SK-N-SH (cell line): ENCODE measurements around the gene RPS6KA2. TPM values are rescaled to one million over a fixed set of nuclear protein-coding genes. Genes with fewer than 3 reads are reported as not detected.

Source experiments
- CTCF ChIA-PET: fragments of 300-600, 350-600 bp; formaldehyde crosslinking; extraction: SDS; loops from one replicate; lab custom pipeline; 2021; lab: Yijun Ruan, JAX
- POLR2A ChIA-PET: fragments of 350-600 bp; sonication (Branson Sonifier 250); formaldehyde crosslinking; extraction: SDS; loops from one replicate; lab custom pipeline; 2020; ENCODE audit warnings: antibody characterized with exemption, inconsistent platforms; lab: Yijun Ruan, JAX
- DNase-seq: peaks from one replicate; pipeline ENCODE4 v3.0.0; 2012
- H2AFZ ChIP-seq: fragments of 200-600 bp; sonication (generic); 2 replicates; pipeline ENCODE4 v1.8.1; 2016; ENCODE audit warnings: antibody characterized with exemption, mild to moderate bottlenecking, low read depth
- H3F3A ChIP-seq: fragments of 200-600 bp; sonication (generic); replicated peaks from 2 replicates; pipeline ENCODE3; 2016; ENCODE audit warnings: antibody characterized with exemption, mild to moderate bottlenecking; ENCODE audit not compliant: insufficient read depth
- H3K27ac ChIP-seq, 2 experiments: fragments of 200-500 bp in 1 of 2; fragments of 200-600 bp in 1 of 2; sonication (Bioruptor generic) in 1 of 2; sonication (generic), shearing (Covaris generic) in 1 of 2; 2 replicates each; pipeline versions ENCODE4 v1.5.1 to v1.6.1; 2014 to 2016; ENCODE audit warnings: low read depth in 2 of 2, inconsistent platforms in 1 of 2, low read length in 1 of 2, mild to moderate bottlenecking in 1 of 2, mixed read lengths in 1 of 2
- H3K27me3 ChIP-seq: fragments of 200-600 bp; sonication (generic), shearing (Covaris generic); 2 replicates; pipeline ENCODE4 v1.6.1; 2016; ENCODE audit warnings: mixed run types; ENCODE audit not compliant: insufficient read depth
- H3K36me3 ChIP-seq, 2 experiments: fragments of 200-500 bp in 1 of 2; fragments of 200-600 bp in 1 of 2; sonication (Bioruptor generic) in 1 of 2; sonication (generic) in 1 of 2; replicated peaks in 1 of 2; 2 replicates each; pipeline versions ENCODE3 to v1.5.1; 2014 to 2016; ENCODE audit warnings: low read length in 1 of 2, mild to moderate bottlenecking in 1 of 2; ENCODE audit not compliant: insufficient read depth in 2 of 2, control insufficient read depth in 1 of 2
- H3K4me1 ChIP-seq, 2 experiments: fragments of 200-500 bp in 1 of 2; fragments of 200-600 bp in 1 of 2; sonication (Bioruptor generic) in 1 of 2; sonication (generic), shearing (Covaris generic) in 1 of 2; 2 replicates each; pipeline versions ENCODE4 v1.5.1 to v1.6.1; 2014 to 2016; ENCODE audit warnings: low read depth in 1 of 2, low read length in 1 of 2, mixed run types in 1 of 2; ENCODE audit not compliant: insufficient read depth in 2 of 2, control insufficient read depth in 1 of 2
- H3K4me2 ChIP-seq: fragments of 200-600 bp; sonication (generic), shearing (Covaris generic); 2 replicates; pipeline ENCODE4 v1.6.1; 2017; ENCODE audit warnings: mixed run types
- H3K4me3 ChIP-seq, 2 experiments: fragments of 200-500 bp in 1 of 2; fragments of 200-600 bp in 1 of 2; sonication (Bioruptor generic) in 1 of 2; sonication (generic), shearing (Covaris generic) in 1 of 2; 2 replicates each; pipeline versions ENCODE4 v1.5.1 to v1.8.1; 2014 to 2016; ENCODE audit warnings: low read depth in 2 of 2, inconsistent platforms in 1 of 2, low read length in 1 of 2, mild to moderate bottlenecking in 1 of 2, mixed read lengths in 1 of 2, moderate library complexity in 1 of 2
- H3K79me2 ChIP-seq: fragments of 200-600 bp; sonication (generic); 2 replicates; pipeline ENCODE4 v1.8.1; 2017; ENCODE audit warnings: mild to moderate bottlenecking; ENCODE audit not compliant: insufficient read depth
- H3K9ac ChIP-seq: fragments of 200-600 bp; sonication (generic); 2 replicates; pipeline ENCODE4 v1.6.1; 2017; ENCODE audit warnings: mixed run types
- H3K9me2 ChIP-seq: fragments of 200-600 bp; sonication (generic); 2 replicates; pipeline ENCODE4 v1.6.1; 2017; ENCODE audit warnings: mixed run types
- H3K9me3 ChIP-seq: fragments of 200-600 bp; sonication (generic); 2 replicates; pipeline ENCODE4 v1.6.1; 2017; ENCODE audit warnings: mixed run types, mild to moderate bottlenecking, moderate library complexity
- H4K20me1 ChIP-seq: fragments of 200-600 bp; sonication (generic); 2 replicates; pipeline ENCODE4 v1.6.1; 2017; ENCODE audit warnings: mild to moderate bottlenecking, mixed run types; ENCODE audit not compliant: insufficient read depth
- CHD2 ChIP-seq: fragments of 150-350 bp; IDR thresholded peaks from 2 replicates; pipeline ENCODE4 v1.6.1; 2018; ENCODE audit warnings: low read length; ENCODE audit not compliant: partially characterized antibody
- ELF1 ChIP-seq: IDR thresholded peaks from 2 replicates; pipeline ENCODE4 v1.4.0; 2012
- EZH2phosphoT487 ChIP-seq: fragments of 200-600 bp; sonication (generic); IDR thresholded peaks from 2 replicates; pipeline ENCODE4 v1.6.1; 2017; ENCODE audit warnings: low read depth, mixed run types, mild to moderate bottlenecking, antibody characterized with exemption, moderate library complexity, borderline replicate concordance
- FOXM1 ChIP-seq: IDR thresholded peaks from 2 replicates; pipeline ENCODE4 v1.4.0; 2012; ENCODE audit warnings: low read depth, mild to moderate bottlenecking
- IRF3 ChIP-seq: fragments of 150-350 bp; IDR thresholded peaks from 2 replicates; pipeline ENCODE4 v1.6.1; 2016; ENCODE audit warnings: mild to moderate bottlenecking, low read depth, low read length
- MXI1 ChIP-seq: IDR thresholded peaks from 2 replicates; pipeline ENCODE4 v1.6.1; 2012; ENCODE audit warnings: mild to moderate bottlenecking, low read depth, low read length, improper control_type of control experiment
- NFIC ChIP-seq: IDR thresholded peaks from 2 replicates; pipeline ENCODE4 v1.4.0; 2012; ENCODE audit warnings: borderline replicate concordance
- POLR2AphosphoS5 ChIP-seq: IDR thresholded peaks from 2 replicates; pipeline ENCODE4 v1.6.1; 2012; ENCODE audit warnings: low read depth, low read length
- RAD21 ChIP-seq: IDR thresholded peaks from 2 replicates; pipeline ENCODE4 v1.6.1; 2012; ENCODE audit warnings: mild to moderate bottlenecking, low read length
- REST ChIP-seq: IDR thresholded peaks from 2 replicates; pipeline ENCODE4 v1.6.1; 2012; ENCODE audit warnings: mild to moderate bottlenecking, low read depth, low read length, moderate library complexity
- RFX5 ChIP-seq: IDR thresholded peaks from 2 replicates; pipeline ENCODE4 v1.6.1; 2012; ENCODE audit warnings: mild to moderate bottlenecking, improper control_type of control experiment, low read length
- RXRA ChIP-seq: IDR thresholded peaks from 2 replicates; pipeline ENCODE4 v1.4.0; 2012; ENCODE audit warnings: low read depth, mild to moderate bottlenecking, borderline replicate concordance
- SMC3 ChIP-seq: IDR thresholded peaks from 2 replicates; pipeline ENCODE4 v1.6.1; 2012; ENCODE audit warnings: low read depth, low read length, improper control_type of control experiment
- TCF12 ChIP-seq: IDR thresholded peaks from 2 replicates; pipeline ENCODE4 v1.4.0; 2012
- USF1 ChIP-seq: IDR thresholded peaks from 2 replicates; pipeline ENCODE4 v1.4.0; 2012; ENCODE audit warnings: low read depth, borderline replicate concordance
- USF2 ChIP-seq: fragments of 150-350 bp; IDR thresholded peaks from 2 replicates; pipeline ENCODE4 v1.6.1; 2017; ENCODE audit warnings: antibody characterized with exemption, low read length, low read depth, borderline replicate concordance
- YY1 ChIP-seq: IDR thresholded peaks from 2 replicates; pipeline ENCODE4 v1.4.0; 2012; ENCODE audit warnings: low read depth, mild to moderate bottlenecking
- WGBS: methylation state at CpG from one replicate; pipeline ENCODE4 v1.1.6; 2017; ENCODE audit warnings: low lambda C conversion rate; 5-methylcytosine and 5-hydroxymethylcytosine counted together
- polyA plus RNA-seq, 3 experiments: library from polyadenylated mRNA; depleted of rRNA; stranded (reverse); fragments of >200 nt; gene quantifications; 2 replicates each; pipeline ENCODE4 v1.2.3, GENCODE V29; 2012
- TF ChIP-seq, protein P1 (sequence below): IDR thresholded peaks from 2 replicates; pipeline ENCODE4 v1.4.0; 2012; ENCODE audit warnings: low read depth
- TF ChIP-seq, protein P2 (sequence below): IDR thresholded peaks from 2 replicates; pipeline ENCODE4; 2012
- TF ChIP-seq, protein P3 (sequence below): fragments of 200-600 bp; sonication (generic); IDR thresholded peaks from 2 replicates; pipeline ENCODE4 v1.6.1; 2017; ENCODE audit warnings: antibody characterized with exemption, mild to moderate bottlenecking, moderate library complexity

RPS6KA2 gene
- polyA plus RNA-seq, 1 of the 3 experiments (the other 2 are of a cell fraction) = 59.5 TPM

DNA sequence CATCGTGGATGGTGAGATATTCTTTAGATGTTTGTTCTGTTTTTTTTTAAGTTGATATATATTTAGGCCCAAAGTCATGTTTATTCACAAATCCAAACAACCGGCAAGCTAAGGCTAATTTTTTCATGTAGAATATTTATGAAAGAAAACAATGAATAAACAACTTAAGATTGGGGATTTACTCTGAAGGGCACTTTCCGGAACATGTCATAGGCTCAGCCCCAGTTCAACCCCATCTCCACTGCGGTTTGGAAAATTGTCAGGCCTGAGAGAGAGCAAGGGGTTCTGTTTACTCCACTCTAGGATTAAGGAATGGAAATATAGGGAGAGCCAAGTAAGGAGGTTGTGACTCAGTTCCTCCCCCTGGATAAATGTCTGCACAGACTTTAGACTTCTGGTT lies 18.3 kb downstream of the RPS6KA2 start:
- WGBS = 93% methylated on average over 4 of the region's 4 CpGs
- CTCF ChIA-PET = no interaction called here

More for the DNA sequence above, 18.3 kb downstream of the RPS6KA2 start:
- peaks cover 89% of the 10 kb centered on the region for H3K79me2 ChIP-seq
- H3K9ac ChIP-seq = no peak overlapping the region
- TF ChIP-seq YY1 = no peak
- TF ChIP-seq, protein P1, sequence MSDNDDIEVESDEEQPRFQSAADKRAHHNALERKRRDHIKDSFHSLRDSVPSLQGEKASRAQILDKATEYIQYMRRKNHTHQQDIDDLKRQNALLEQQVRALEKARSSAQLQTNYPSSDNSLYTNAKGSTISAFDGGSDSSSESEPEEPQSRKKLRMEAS = no peak
- no peak for TF ChIP-seq IRF3
- TF ChIP-seq, protein P2, sequence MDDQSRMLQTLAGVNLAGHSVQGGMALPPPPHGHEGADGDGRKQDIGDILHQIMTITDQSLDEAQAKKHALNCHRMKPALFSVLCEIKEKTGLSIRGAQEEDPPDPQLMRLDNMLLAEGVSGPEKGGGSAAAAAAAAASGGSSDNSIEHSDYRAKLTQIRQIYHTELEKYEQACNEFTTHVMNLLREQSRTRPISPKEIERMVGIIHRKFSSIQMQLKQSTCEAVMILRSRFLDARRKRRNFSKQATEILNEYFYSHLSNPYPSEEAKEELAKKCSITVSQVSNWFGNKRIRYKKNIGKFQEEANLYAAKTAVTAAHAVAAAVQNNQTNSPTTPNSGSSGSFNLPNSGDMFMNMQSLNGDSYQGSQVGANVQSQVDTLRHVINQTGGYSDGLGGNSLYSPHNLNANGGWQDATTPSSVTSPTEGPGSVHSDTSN = no peak
- TF ChIP-seq POLR2AphosphoS5 = no peak
- no peak for TF ChIP-seq REST
- TF ChIP-seq ELF1 = no peak
- TF ChIP-seq CHD2 = no peak
- TF ChIP-seq RFX5 = no peak
- no peak for TF ChIP-seq SMC3
- no peak for TF ChIP-seq TCF12
- TF ChIP-seq MXI1 = no peak
- TF ChIP-seq USF1 = no peak
- no peak for TF ChIP-seq NFIC
- TF ChIP-seq, protein P3, sequence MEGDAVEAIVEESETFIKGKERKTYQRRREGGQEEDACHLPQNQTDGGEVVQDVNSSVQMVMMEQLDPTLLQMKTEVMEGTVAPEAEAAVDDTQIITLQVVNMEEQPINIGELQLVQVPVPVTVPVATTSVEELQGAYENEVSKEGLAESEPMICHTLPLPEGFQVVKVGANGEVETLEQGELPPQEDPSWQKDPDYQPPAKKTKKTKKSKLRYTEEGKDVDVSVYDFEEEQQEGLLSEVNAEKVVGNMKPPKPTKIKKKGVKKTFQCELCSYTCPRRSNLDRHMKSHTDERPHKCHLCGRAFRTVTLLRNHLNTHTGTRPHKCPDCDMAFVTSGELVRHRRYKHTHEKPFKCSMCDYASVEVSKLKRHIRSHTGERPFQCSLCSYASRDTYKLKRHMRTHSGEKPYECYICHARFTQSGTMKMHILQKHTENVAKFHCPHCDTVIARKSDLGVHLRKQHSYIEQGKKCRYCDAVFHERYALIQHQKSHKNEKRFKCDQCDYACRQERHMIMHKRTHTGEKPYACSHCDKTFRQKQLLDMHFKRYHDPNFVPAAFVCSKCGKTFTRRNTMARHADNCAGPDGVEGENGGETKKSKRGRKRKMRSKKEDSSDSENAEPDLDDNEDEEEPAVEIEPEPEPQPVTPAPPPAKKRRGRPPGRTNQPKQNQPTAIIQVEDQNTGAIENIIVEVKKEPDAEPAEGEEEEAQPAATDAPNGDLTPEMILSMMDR = no peak
- no peak for TF ChIP-seq RXRA
- TF ChIP-seq USF2 = no peak
- TF ChIP-seq EZH2phosphoT487 = no peak
- no peak for TF ChIP-seq FOXM1
- TF ChIP-seq RAD21 = no peak
- peak overlapping the region in 1 of 2 experiments; percentile 2; a peak in 1 of 4 replicates for H3K27ac ChIP-seq
- H3K4me2 ChIP-seq = no peak overlapping the region
- POLR2A ChIA-PET = no interaction called here
- no peak overlapping the region for H2AFZ ChIP-seq
- H3K9me2 ChIP-seq = no peaks in the 10 kb centered on the region
- H3K4me3 ChIP-seq = no peak overlapping the region
- H3K9me3 ChIP-seq = no peaks in the 10 kb centered on the region
- H3K36me3 ChIP-seq = peaks cover 12 to 24% of the 10 kb centered on the region in 2 experiments
- no peaks in the 10 kb centered on the region for H3K27me3 ChIP-seq
- H3F3A ChIP-seq = peaks cover 3% of the 10 kb centered on the region
- peaks cover 6 to 32% of the 10 kb centered on the region in 2 experiments; a peak in 1 of 4 replicates for H3K4me1 ChIP-seq
- H4K20me1 ChIP-seq = peaks cover 5% of the 10 kb centered on the region; the same call in 1 of the 2 replicates
- no peak for DNase-seq
